ENCODE measurements around the gene ZNF385A. TPM values are rescaled to one million over a fixed set of nuclear protein-coding genes. Genes with fewer than 3 reads are reported as not detected.

Gene ZNF385A
- total and polyA plus RNA-seq, 8 donors: 8.2 to 19.0 (median 10.7) TPM

DNA sequence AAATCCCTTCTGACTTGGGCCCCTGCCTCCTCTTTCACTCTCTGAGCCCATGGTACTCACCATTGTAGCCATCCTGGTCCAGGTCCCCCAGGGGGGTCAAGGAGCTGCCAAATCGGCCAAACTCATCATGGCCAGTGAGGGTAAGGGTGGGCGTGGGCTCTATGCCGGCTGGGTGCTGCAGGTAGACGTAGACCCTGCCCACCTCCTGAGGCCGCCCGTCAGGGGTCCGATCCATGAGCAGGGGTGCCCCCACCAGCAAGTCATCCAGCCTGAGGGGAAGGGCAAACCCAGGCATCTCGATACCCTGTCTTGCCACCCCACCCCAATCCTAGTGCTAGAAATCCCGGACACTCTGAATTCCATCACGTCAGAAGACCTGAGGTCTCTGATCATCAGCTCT lies 20.6 kb upstream of the ZNF385A start:
- peak overlapping the region in 1 of 2 donors; percentile 28 for H3K27ac ChIP-seq
- H3K36me3 ChIP-seq: peaks cover 5 to 100% of the 10 kb centered on the region in 2 donors

GRCh38 chr12:54404061-54405004 lies 19.8 kb upstream of the ZNF385A start:
- Histone ChIP-seq H3K9me3 (no peaks in the 10 kb centered on the region), H3K4me1 (peaks cover 0 to 36% of the 10 kb centered on the region in 2 donors), H3K27me3 (no peaks in the 10 kb centered on the region), H3K4me3 (no peak overlapping the region), H3K27ac (peak overlapping the region in 1 of 2 donors; percentile 30), H3K36me3 (peaks cover 5 to 100% of the 10 kb centered on the region in 2 donors)
- intact Hi-C loops (cut with DNase I): no loop called here
- ATAC-seq (peak; percentile 43), DNase-seq (no peak)
- TF ChIP-seq, protein P1, sequence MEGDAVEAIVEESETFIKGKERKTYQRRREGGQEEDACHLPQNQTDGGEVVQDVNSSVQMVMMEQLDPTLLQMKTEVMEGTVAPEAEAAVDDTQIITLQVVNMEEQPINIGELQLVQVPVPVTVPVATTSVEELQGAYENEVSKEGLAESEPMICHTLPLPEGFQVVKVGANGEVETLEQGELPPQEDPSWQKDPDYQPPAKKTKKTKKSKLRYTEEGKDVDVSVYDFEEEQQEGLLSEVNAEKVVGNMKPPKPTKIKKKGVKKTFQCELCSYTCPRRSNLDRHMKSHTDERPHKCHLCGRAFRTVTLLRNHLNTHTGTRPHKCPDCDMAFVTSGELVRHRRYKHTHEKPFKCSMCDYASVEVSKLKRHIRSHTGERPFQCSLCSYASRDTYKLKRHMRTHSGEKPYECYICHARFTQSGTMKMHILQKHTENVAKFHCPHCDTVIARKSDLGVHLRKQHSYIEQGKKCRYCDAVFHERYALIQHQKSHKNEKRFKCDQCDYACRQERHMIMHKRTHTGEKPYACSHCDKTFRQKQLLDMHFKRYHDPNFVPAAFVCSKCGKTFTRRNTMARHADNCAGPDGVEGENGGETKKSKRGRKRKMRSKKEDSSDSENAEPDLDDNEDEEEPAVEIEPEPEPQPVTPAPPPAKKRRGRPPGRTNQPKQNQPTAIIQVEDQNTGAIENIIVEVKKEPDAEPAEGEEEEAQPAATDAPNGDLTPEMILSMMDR (IDR thresholded peaks at IDR 0.05): peak; percentile 85 to 90

More for the DNA sequence above, 20.6 kb upstream of the ZNF385A start:
- Histone ChIP-seq H3K4me1 (peaks cover 0 to 43% of the 10 kb centered on the region in 2 donors), H3K4me3 (no peak overlapping the region), H3K9me3 (no peaks in the 10 kb centered on the region), H3K27me3 (no peaks in the 10 kb centered on the region)
- TF ChIP-seq, protein P1 (IDR thresholded peaks at IDR 0.05): no peak
- no peak for DNase-seq
- ATAC-seq: no peak
- intact Hi-C loops (cut with DNase I): no loop called here

GRCh38 chr12:54401119-54401518 lies 16.6 kb upstream of the ZNF385A start:
- peaks cover 4 to 100% of the 10 kb centered on the region in 2 donors for H3K36me3 ChIP-seq
- H3K27me3 ChIP-seq: no peaks in the 10 kb centered on the region
- no peak overlapping the region for H3K4me3 ChIP-seq
- no peaks in the 10 kb centered on the region for H3K9me3 ChIP-seq
- ATAC-seq: no peak
- H3K27ac ChIP-seq: no peak overlapping the region
- TF ChIP-seq, protein P1 (IDR thresholded peaks at IDR 0.05): no peak
- DNase-seq: no peak
- intact Hi-C loops (cut with DNase I): no loop called here
- H3K4me1 ChIP-seq: peaks cover 0 to 8% of the 10 kb centered on the region in 2 donors

GRCh38 chr12:54398995-54399793 lies 14.7 kb upstream of the ZNF385A start:
- TF ChIP-seq, protein P1 (IDR thresholded peaks at IDR 0.05): peak; percentile 96 to 99
- no peak overlapping the region for H3K27ac ChIP-seq
- peak; percentile 77 to 93 (median 86) for DNase-seq
- intact Hi-C loops (cut with DNase I): loop anchor here in 1 of 2 donors (2.0 kb wide), 1 partner anchor 40 kb away; no protein-coding TSS in a partner anchor
- H3K9me3 ChIP-seq: no peaks in the 10 kb centered on the region
- peaks cover 0 to 5% of the 10 kb centered on the region in 2 donors for H3K4me1 ChIP-seq
- H3K4me3 ChIP-seq: no peak overlapping the region
- H3K27me3 ChIP-seq: no peaks in the 10 kb centered on the region
- peak; percentile 93 for ATAC-seq
- H3K36me3 ChIP-seq: peaks cover 4 to 100% of the 10 kb centered on the region in 2 donors
